SHP77 (cell line): ENCODE results near the gene CFAP221.

Experiments used
- DNase-seq, 2 experiments: peaks; one replicate each; lab custom pipeline; 2025; lab: John Stamatoyannopoulos, UW

The CFAP221 gene

GRCh38 chr2:119700866-119701265 lies 156.6 kb downstream of the CFAP221 start:
- DNase-seq = no peak

DNA sequence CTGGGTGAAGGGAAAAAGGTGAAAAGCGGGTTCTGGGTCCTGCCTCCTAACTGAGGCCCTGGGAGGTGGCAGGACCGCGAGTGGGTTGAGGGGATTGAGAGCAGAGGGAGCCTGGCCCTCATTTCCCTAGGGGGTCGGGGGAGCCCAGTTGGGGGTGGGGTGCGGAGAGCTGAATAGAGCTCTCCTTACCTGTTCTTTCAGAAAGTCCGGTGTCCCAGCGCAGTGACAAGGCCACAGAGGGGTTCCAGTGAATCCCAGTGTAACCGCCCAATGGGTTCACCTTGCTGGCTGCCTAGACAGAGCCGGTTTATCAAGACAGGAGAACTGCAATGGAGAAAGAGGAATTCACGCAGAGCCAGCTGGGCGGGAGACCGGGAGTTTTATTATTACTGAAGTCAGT lies 157.1 kb downstream of the CFAP221 start:
- DNase-seq = no peak

GRCh38 chr2:119702203-119702917 lies 158.1 kb downstream of the CFAP221 start:
- no peak for DNase-seq

GRCh38 chr2:119702918-119703401 lies 158.7 kb downstream of the CFAP221 start:
- DNase-seq = peak; percentile 63 to 68

DNA sequence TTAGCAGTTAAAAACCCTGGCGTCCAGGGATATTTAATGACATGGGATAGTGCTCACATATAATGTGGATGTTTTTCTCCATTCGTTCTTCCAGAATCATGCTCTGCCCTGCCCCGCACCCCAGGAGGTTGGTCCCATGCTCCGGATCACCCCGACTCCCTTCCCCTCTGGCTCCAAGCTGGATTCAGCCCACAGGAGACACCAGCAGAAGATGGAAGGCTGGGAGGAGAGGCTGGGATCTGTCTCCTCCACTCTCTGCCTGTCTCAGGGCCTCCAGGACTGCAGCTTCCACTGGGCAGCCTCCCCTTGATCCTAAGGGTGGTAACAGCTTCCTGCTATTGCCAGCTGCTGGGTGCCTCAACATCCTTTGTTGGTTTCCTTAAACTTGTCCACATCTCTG lies 159.3 kb downstream of the CFAP221 start:
- DNase-seq = no peak

GRCh38 chr2:119704670-119705120 lies 160.4 kb downstream of the CFAP221 start:
- no peak for DNase-seq

DNA sequence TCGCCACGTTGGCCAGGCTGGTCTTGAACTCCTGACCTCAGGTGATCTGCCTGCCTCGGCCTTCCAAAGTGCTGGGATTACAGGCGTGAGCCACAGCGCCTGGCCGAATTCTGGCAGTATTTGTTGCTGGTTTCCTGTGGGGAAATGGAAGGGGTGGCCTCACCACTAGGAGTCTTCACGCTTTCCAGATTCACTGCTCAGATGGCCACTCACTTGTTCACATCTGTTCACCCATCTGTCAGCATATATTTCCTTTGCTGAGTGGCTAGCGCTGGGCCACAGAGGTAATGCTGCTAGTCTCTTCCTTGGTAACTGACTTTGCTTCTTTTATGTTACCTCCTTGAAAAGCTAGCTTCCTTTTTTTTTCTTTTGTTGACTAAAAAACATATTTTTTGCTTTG lies 162.0 kb downstream of the CFAP221 start:
- DNase-seq = no peak
